Chondrocyte (in vitro differentiated cells): Measurements from ENCODE around the gene TTLL6. TPM values are rescaled to one million over a fixed set of nuclear protein-coding genes. Genes with fewer than 3 reads are reported as not detected.
A peak's percentile ranks its signal among the peaks of the same experiment; 100 is the strongest.
"Not testable (repeated sequence)": the region's sequence is repeated elsewhere in the genome, so short reads cannot be mapped to it uniquely, and the experiment has no call there.

Experiments
- DNase-seq: peaks from one replicate; pipeline ENCODE4 v3.0.0; 2021; ENCODE audit warnings: mixed read lengths, low spot score
- H3K27ac Mint-ChIP-seq: one replicate; pipeline ENCODE4 v1.8.0; 2021; ENCODE audit warnings: mild to moderate bottlenecking, moderate library complexity, mixed read lengths; ENCODE audit not compliant: unreplicated experiment
- H3K27me3 Mint-ChIP-seq: 2 replicates; pipeline ENCODE4 v1.8.0; 2021; ENCODE audit warnings: low read depth, mixed read lengths
- H3K36me3 Mint-ChIP-seq: 2 replicates; pipeline ENCODE4 v1.8.0; 2021; ENCODE audit warnings: low read depth, mixed read lengths
- H3K4me1 Mint-ChIP-seq: 2 replicates; pipeline ENCODE4 v1.8.0; 2021; ENCODE audit warnings: low read depth, mild to moderate bottlenecking, mixed read lengths
- H3K4me3 Mint-ChIP-seq: one replicate; pipeline ENCODE4 v1.8.0; 2021; ENCODE audit warnings: mild to moderate bottlenecking, moderate library complexity, mixed read lengths; ENCODE audit not compliant: unreplicated experiment
- H3K9me3 Mint-ChIP-seq: 2 replicates; pipeline ENCODE4 v1.8.0; 2021; ENCODE audit warnings: low read depth, mixed read lengths
- CTCF ChIP-seq: fragments of 200-600 bp; sonication (generic); IDR thresholded peaks from 2 replicates; pipeline ENCODE4 v1.5.0; 2021; ENCODE audit warnings: antibody characterized with exemption, mild to moderate bottlenecking, moderate library complexity
- total RNA-seq: library from RNA; stranded (reverse); gene quantifications from 3 replicates; pipeline ENCODE4 v1.2.1, GENCODE V29; 2021

The TTLL6 gene
- total RNA-seq, 1 donor from 2014 or later = not detected

GRCh38 chr17:48850792-48851323 lies 33.8 kb upstream of the TTLL6 start:
- Mint-ChIP-seq H3K27ac (no peak overlapping the region), H3K4me1 (peaks cover 2% of the 10 kb centered on the region), H3K9me3 (no peaks in the 10 kb centered on the region), H3K27me3 (no peaks in the 10 kb centered on the region), H3K4me3 (no peak overlapping the region), H3K36me3 (peaks cover 33% of the 10 kb centered on the region)
- no peak for TF ChIP-seq CTCF
- no peak for DNase-seq

- Mint-ChIP-seq H3K27me3 (no peaks in the 10 kb centered on the region), H3K36me3 (peaks cover 16% of the 10 kb centered on the region), H3K4me1 (peaks cover 33% of the 10 kb centered on the region), H3K4me3 (no peak overlapping the region), H3K27ac (peak overlapping the region; percentile 38), H3K9me3 (no peaks in the 10 kb centered on the region)
- TF ChIP-seq CTCF = no peak
- DNase-seq = no peak
These were observed 26.3 kb upstream of the TTLL6 start for GRCh38 chr17:48843187-48843900.

- H3K36me3 Mint-ChIP-seq = peaks cover 11% of the 10 kb centered on the region
- no peak for DNase-seq
- no peak overlapping the region for H3K4me3 Mint-ChIP-seq
- H3K9me3 Mint-ChIP-seq = no peaks in the 10 kb centered on the region
- no peaks in the 10 kb centered on the region for H3K27me3 Mint-ChIP-seq
- TF ChIP-seq CTCF = no peak
- peak overlapping the region; percentile 38 for H3K27ac Mint-ChIP-seq
- peaks cover 37% of the 10 kb centered on the region for H3K4me1 Mint-ChIP-seq
These were observed 25.7 kb upstream of the TTLL6 start for GRCh38 chr17:48842746-48843145.

- no peak for DNase-seq
- peaks cover 8% of the 10 kb centered on the region for H3K36me3 Mint-ChIP-seq
- no peaks in the 10 kb centered on the region for H3K9me3 Mint-ChIP-seq
- peaks cover 41% of the 10 kb centered on the region for H3K4me1 Mint-ChIP-seq
- H3K27ac Mint-ChIP-seq = peak overlapping the region; percentile 94
- peak overlapping the region; percentile 66 for H3K4me3 Mint-ChIP-seq
- no peak for TF ChIP-seq CTCF
- H3K27me3 Mint-ChIP-seq = no peaks in the 10 kb centered on the region
These were observed 24.4 kb upstream of the TTLL6 start for GRCh38 chr17:48841395-48841831.

GRCh38 chr17:48840441-48840840 lies 23.4 kb upstream of the TTLL6 start:
- H3K4me1 Mint-ChIP-seq = peaks cover 41% of the 10 kb centered on the region
- no peaks in the 10 kb centered on the region for H3K9me3 Mint-ChIP-seq
- no peak for TF ChIP-seq CTCF
- no peak overlapping the region for H3K4me3 Mint-ChIP-seq
- DNase-seq = no peak
- peak overlapping the region; percentile 94 for H3K27ac Mint-ChIP-seq
- H3K27me3 Mint-ChIP-seq = no peaks in the 10 kb centered on the region
- peaks cover 8% of the 10 kb centered on the region for H3K36me3 Mint-ChIP-seq

GRCh38 chr17:48837458-48837857 lies 20.4 kb upstream of the TTLL6 start:
- DNase-seq, H3K9me3 Mint-ChIP-seq, H3K27ac Mint-ChIP-seq, H3K36me3 Mint-ChIP-seq, H3K27me3 Mint-ChIP-seq, H3K4me3 Mint-ChIP-seq: not testable (repeated sequence)
- peaks cover 35% of the 10 kb centered on the region for H3K4me1 Mint-ChIP-seq
